Right lobe of liver (tissue), 4 donors: Measurements from ENCODE around the gene ENOX1.

Source experiments
- CTCF ChIP-seq, 4 donors: fragments of 200-600 bp in 3 of 4; fragments of 450-650 bp in 1 of 4; IDR thresholded peaks; one replicate each; pipeline versions ENCODE4 v1.5.1 to v1.8.0; 2016 to 2022; ENCODE audit warnings: antibody characterized with exemption in 4 of 4, mild to moderate bottlenecking in 2 of 4
- POLR2A ChIP-seq: fragments of 450-650 bp; IDR thresholded peaks from one replicate; pipeline ENCODE4 v1.6.1; 2017; ENCODE audit warnings: antibody characterized with exemption, mild to moderate bottlenecking
- donor health status: DM: no; HTN: no; CAD: no.
- donor health status: DM: no; HTN: no; CAD: no.
- donor health status: DM: no; HTN: yes; CAD: no.

- TF ChIP-seq CTCF (IDR thresholded peaks at IDR 0.05) (no peak), POLR2A (no peak)
Measured at GRCh38 chr13:43520351-43520750, 266.4 kb downstream of the ENOX1 start.
